Psoas muscle (tissue), 8 donors: Measurements from ENCODE around the gene ITIH5. TPM values are rescaled to one million over a fixed set of nuclear protein-coding genes. Genes with fewer than 3 reads are reported as not detected.
A peak's percentile ranks its signal among the peaks of the same experiment; 100 is the strongest.

Experiments used
- ATAC-seq, 4 donors: fragments of 200-7000 bp; cut with Tn5 transposase; one replicate each; pipeline ENCODE4 v1.9.1; 2020; ENCODE audit warnings: moderate library complexity in 3 of 4, mild to moderate bottlenecking in 2 of 4
- DNase-seq, 2 donors: peaks; one replicate each; pipeline ENCODE4 v3.0.0-alpha.2; 2020
- H3K27ac ChIP-seq: fragments of 200-600 bp; one replicate; pipeline ENCODE4 v1.8.0; 2022
- H3K27me3 ChIP-seq, 3 donors: fragments of 200-600 bp in 1 of 3; one replicate each; pipeline versions ENCODE4 v1.6.1 to v1.8.0; 2013 to 2022; ENCODE audit warnings: low read length in 2 of 3, mild to moderate bottlenecking in 2 of 3, moderate library complexity in 1 of 3; ENCODE audit not compliant: insufficient read depth in 3 of 3
- H3K36me3 ChIP-seq, 2 donors: fragments of 200-600 bp in 1 of 2; one replicate each; pipeline versions ENCODE4 v1.6.1 to v1.8.0; 2013 to 2022; ENCODE audit warnings: low read depth in 1 of 2, mild to moderate bottlenecking in 1 of 2, moderate library complexity in 1 of 2; ENCODE audit not compliant: insufficient read depth in 1 of 2
- H3K4me1 ChIP-seq: fragments of 200-600 bp; one replicate; pipeline ENCODE4 v1.8.0; 2022
- H3K4me3 ChIP-seq: fragments of 200-600 bp; one replicate; pipeline ENCODE4 v1.8.0; 2022; ENCODE audit warnings: mild to moderate bottlenecking
- H3K9me3 ChIP-seq: fragments of 200-600 bp; one replicate; pipeline ENCODE4 v1.8.0; 2022
- WGBS, 3 donors: extraction: QIAGEN DNeasy Blood & Tissue Kit; methylation state at CpG; one replicate each; pipeline versions ENCODE4 v1.1.6 to v1.1.7; 2013; 5-methylcytosine and 5-hydroxymethylcytosine counted together
- intact Hi-C, 2 donors: fragments of 100-400 bp; cut with DNase I; formaldehyde crosslinking; loops; one replicate each; pipeline versions ENCODE4 v1.11.0 to v1.14.2; 2022
- polyA plus RNA-seq, 3 donors: library from polyadenylated mRNA; stranded (reverse); fragments of 200-250 nt; gene quantifications; one replicate each; pipeline ENCODE4 v1.2.3, GENCODE V29; 2013
- total RNA-seq, 4 donors: library from RNA; stranded (reverse); fragmentation: NEBNext Ultra II Directional in 2 of 4; extraction: Animal tissue kit (Norgen Biotek cat#: 25700) in 2 of 4; gene quantifications; one replicate each; pipeline versions ENCODE4 v1.2.1 to v1.2.4, GENCODE V29; 2021 to 2023
- TF ChIP-seq, protein P1 (sequence below): fragments of 200-600 bp; IDR thresholded peaks from one replicate; pipeline ENCODE4 v1.8.0; 2022; ENCODE audit warnings: antibody characterized with exemption
- donor health status: healthy with polysubstance abuse.
- donor health status: DM: no; HTN: no; CAD: no; lungs with moderate emphysema.
- donor health status: Bipolar disorder and iron deficiency.
- donor health status: healthy.
- donor health status: DM: yes; HTN: yes; CAD: no.
- donor health status: DM: no; HTN: no; CAD: no.
- donor health status: DM: no; HTN: no; CAD: no.
- donor health status: DM: yes; HTN: yes; CAD: no.

ITIH5 gene
- total and polyA plus RNA-seq, 7 donors: 1.3 to 13.0 (median 2.9) TPM

DNA sequence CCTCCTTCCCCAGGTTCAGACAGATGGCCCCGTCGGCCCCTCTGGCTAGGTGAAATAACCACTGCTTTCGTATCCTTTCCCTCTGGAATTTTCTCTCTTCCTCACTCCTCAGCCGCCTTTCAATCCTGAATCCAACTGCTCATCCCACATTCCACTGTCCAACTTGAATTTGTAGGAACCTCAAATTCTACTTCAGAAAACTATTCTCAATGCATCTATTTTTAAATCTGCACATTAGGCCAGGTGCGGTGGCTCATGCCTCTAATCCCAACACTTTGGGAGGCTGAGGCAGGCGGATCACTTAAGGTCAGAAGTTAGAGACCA lies 78.9 kb downstream of the ITIH5 start:
- Histone ChIP-seq H3K27me3 (peaks cover 0 to 5% (median 0%) of the 10 kb centered on the region in 3 donors), H3K27ac (no peak overlapping the region), H3K4me3 (no peak overlapping the region), H3K4me1 (no peaks in the 10 kb centered on the region), H3K9me3 (no peaks in the 10 kb centered on the region), H3K36me3 (no peaks in the 10 kb centered on the region)
- DNase-seq: no peak
- intact Hi-C loops: no loop called here
- TF ChIP-seq, protein P1, sequence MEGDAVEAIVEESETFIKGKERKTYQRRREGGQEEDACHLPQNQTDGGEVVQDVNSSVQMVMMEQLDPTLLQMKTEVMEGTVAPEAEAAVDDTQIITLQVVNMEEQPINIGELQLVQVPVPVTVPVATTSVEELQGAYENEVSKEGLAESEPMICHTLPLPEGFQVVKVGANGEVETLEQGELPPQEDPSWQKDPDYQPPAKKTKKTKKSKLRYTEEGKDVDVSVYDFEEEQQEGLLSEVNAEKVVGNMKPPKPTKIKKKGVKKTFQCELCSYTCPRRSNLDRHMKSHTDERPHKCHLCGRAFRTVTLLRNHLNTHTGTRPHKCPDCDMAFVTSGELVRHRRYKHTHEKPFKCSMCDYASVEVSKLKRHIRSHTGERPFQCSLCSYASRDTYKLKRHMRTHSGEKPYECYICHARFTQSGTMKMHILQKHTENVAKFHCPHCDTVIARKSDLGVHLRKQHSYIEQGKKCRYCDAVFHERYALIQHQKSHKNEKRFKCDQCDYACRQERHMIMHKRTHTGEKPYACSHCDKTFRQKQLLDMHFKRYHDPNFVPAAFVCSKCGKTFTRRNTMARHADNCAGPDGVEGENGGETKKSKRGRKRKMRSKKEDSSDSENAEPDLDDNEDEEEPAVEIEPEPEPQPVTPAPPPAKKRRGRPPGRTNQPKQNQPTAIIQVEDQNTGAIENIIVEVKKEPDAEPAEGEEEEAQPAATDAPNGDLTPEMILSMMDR: no peak
- ATAC-seq: no peak
- 90 to 97% (median 97%) methylated on average over 6 of the region's 6 CpGs for WGBS, 3 donors

DNA sequence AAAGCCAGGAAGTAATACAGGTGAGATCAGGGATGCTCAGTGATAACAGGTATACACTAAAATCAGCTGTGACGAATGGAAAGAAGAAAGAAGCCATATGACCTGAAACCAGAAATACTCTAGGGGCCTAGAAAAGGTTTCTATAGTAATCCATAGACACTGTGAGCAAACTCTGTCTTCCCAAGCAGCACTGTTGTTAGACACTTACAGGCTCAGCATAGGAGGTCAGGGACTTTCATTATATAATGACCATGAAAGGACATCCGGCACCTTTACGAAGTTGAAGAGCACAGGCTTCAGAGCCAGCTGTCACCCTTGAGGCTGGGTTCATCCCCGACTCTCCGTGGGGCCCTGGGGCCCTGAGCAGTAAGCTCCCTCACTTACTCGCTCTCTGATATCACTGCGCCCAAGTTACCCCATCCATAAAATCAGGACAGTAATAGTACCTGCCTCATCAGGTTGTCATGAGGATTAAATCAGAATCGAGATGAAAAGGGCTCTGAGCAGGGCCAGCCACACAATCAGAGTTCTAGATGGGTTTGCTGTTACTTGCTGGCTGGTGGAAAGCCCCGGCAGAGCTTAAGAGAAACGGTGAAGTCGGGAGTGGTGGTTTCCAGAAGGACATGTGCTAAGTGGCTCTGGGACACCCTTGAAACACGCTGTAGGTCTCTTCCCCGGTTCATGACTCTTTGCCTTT lies 79.5 kb downstream of the ITIH5 start:
- intact Hi-C loops: no loop called here
- TF ChIP-seq, protein P1: no peak
- ATAC-seq: no peak
- Histone ChIP-seq H3K36me3 (no peaks in the 10 kb centered on the region), H3K27me3 (peaks cover 0 to 5% (median 0%) of the 10 kb centered on the region in 3 donors), H3K4me1 (no peaks in the 10 kb centered on the region), H3K9me3 (no peaks in the 10 kb centered on the region), H3K4me3 (no peak overlapping the region), H3K27ac (no peak overlapping the region)
- no peak for DNase-seq
- WGBS, 3 donors: 71 to 86% (median 84%) methylated on average over 13 of the region's 13 CpGs

DNA sequence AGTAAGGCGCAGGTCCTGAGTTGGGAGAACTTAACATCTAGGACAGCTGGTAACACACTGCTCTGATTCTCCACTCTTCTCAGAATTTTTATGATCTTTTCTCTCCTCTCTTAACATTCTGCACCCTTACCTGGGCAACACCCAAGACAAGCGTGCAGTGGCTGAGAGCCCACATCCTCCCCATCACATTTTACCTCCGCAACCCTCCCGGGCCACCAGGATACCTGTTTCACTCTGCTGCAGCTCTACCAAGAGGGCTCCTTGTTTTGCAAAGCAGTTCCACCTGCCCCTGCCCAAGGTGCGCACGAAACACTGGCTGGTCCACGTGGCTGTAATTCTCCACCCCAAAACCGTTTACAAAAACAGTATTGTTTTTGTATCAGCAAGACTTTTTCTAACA lies 81.5 kb downstream of the ITIH5 start:
- H3K27ac ChIP-seq: no peak overlapping the region
- no peaks in the 10 kb centered on the region for H3K9me3 ChIP-seq
- TF ChIP-seq, protein P1: no peak
- H3K4me3 ChIP-seq: no peak overlapping the region
- WGBS, 3 donors: 87 to 92% (median 88%) methylated on average over 8 of the region's 8 CpGs
- intact Hi-C loops: no loop called here
- ATAC-seq: no peak
- no peak for DNase-seq
- H3K27me3 ChIP-seq: peaks cover 0 to 5% (median 0%) of the 10 kb centered on the region in 3 donors
- no peaks in the 10 kb centered on the region for H3K36me3 ChIP-seq
- H3K4me1 ChIP-seq: no peaks in the 10 kb centered on the region

DNA sequence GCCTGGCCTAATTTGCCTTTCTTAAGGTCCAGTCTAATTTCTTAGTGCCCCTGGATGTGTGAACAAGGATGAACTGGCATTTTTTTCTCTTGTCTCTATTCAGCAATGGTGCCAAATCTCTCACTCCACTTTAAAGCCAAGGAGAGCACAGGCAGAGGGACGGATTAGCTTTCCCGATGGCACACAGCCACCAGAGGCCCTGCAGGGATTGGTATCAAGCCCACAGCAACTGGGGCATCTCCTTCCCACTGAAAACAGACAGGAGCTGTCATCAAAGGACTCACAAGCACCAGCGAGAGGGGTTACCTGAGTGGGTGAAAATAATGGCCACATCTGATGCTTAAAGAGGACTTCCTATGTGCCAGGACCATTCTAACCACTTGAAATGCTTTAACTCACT lies 83.1 kb downstream of the ITIH5 start:
- ATAC-seq (peak in 1 of 4 donors; percentile 34), DNase-seq (no peak)
- Histone ChIP-seq H3K27ac (no peak overlapping the region), H3K4me3 (no peak overlapping the region), H3K9me3 (no peaks in the 10 kb centered on the region), H3K4me1 (no peaks in the 10 kb centered on the region), H3K27me3 (peaks cover 0 to 5% (median 0%) of the 10 kb centered on the region in 3 donors), H3K36me3 (no peaks in the 10 kb centered on the region)
- WGBS, 3 donors: 30 to 38% (median 34%) methylated on average over 3 of the region's 3 CpGs
- TF ChIP-seq, protein P1: no peak
- intact Hi-C loops: no loop called here

DNA sequence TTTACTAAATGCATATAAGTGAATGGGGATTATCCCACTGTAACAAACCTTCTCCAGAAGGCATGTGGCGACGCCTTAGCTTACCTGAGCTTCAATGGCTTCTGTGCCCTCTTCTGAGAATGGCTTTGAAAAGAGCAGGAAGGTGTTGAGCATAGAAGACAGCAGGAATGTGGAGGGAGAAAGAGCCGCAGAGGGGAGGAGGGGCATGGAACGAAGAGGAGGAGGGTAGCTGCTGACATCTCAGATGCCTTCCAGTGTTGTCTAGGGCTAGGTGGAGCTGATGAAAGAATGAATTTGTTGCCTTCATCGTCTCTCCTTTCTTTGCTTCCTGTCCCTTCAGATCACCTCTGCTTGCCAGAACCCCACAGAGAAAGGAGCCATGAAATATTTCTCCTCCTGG lies 86.2 kb downstream of the ITIH5 start:
- H3K36me3 ChIP-seq: peaks cover 0 to 3% of the 10 kb centered on the region in 2 donors
- no peaks in the 10 kb centered on the region for H3K9me3 ChIP-seq
- H3K4me1 ChIP-seq: no peaks in the 10 kb centered on the region
- intact Hi-C loops: no loop called here
- peaks cover 0 to 5% (median 0%) of the 10 kb centered on the region in 3 donors for H3K27me3 ChIP-seq
- H3K27ac ChIP-seq: no peak overlapping the region
- DNase-seq: no peak
- H3K4me3 ChIP-seq: no peak overlapping the region
- no peak for ATAC-seq
- TF ChIP-seq, protein P1: no peak
- 83 to 93% (median 88%) methylated on average over 5 of the region's 5 CpGs for WGBS, 3 donors
